ENCODE measurements around the gene APBA2. TPM values are rescaled to one million over a fixed set of nuclear protein-coding genes. Genes with fewer than 3 reads are reported as not detected.

Gene APBA2
- total and polyA plus RNA-seq, 2 of the 13 experiments (the other 11 are each of a cell fraction or from before 2014, with no cell fraction given) = 0.62 to 2.3 TPM

DNA sequence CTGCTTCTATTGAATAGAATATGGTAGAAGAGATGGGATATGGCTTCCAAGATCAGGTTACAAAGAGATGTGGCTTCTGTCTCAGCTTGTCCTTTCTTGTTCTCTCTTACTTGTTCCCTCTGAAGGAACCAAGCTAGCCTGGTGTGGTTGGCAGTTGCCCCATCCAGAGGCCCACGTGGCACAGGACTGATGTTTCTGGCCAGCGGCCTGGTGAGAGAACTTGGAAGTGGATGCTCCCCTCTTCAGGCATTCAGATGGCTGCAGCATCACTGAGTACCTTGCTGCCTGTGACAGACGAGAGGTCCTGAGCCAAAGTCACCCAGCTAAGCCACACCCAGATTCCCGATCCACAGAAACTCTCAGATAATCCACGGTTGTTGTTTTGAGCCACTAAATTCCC is 200.2 kb downstream of the APBA2 start:
- DNase-seq (ENCODE audit: low spot score) (no peak), FAIRE-seq (no peak), ATAC-seq (no peak)

More for the DNA sequence above, 200.2 kb downstream of the APBA2 start:
- Histone ChIP-seq H3K36me3 (replicated peaks in 1 of 2; ENCODE audit: control insufficient read depth in 1 of 2, insufficient read depth in 2 of 2, low read length in 2 of 2) (no peaks in the 10 kb centered on the region), H2AFZ (ENCODE audit: low read length) (no peak overlapping the region), H4K20me1 (ENCODE audit: insufficient read depth, low read length) (no peaks in the 10 kb centered on the region), H3K79me2 (ENCODE audit: insufficient read depth, low read length) (no peaks in the 10 kb centered on the region), H3K27ac (ENCODE audit: extremely low read length, insufficient read depth, low read length) (no peak overlapping the region), H3K4me1 (ENCODE audit: insufficient read depth, low read length) (no peaks in the 10 kb centered on the region), H3K27me3 (ENCODE audit: control insufficient read depth in 1 of 2, insufficient read depth in 2 of 2, low read length in 2 of 2) (no peaks in the 10 kb centered on the region), H3K9ac (ENCODE audit: insufficient read depth, low read depth, low read length) (no peak overlapping the region), H3K9me3 (ENCODE audit: low read length) (no peaks in the 10 kb centered on the region), H3K4me3 (replicated peaks in 1 of 3; ENCODE audit: insufficient read depth in 1 of 3, low read depth in 2 of 3, low read length in 3 of 3) (no peak overlapping the region), H3K4me2 (ENCODE audit: low read depth, low read length) (no peak overlapping the region)
- in situ Hi-C loops (cut with HindIII; ENCODE audit: extremely low pct_ligation_motif_present, low pct_unique_long_range_greater_than_20kb) = no loop called here
- BruUV-seq (replicated peaks) = no TSS peak
- no peak for TF ChIP-seq MXD4 (CRISPR knock-in tag; IDR thresholded peaks at IDR 0.05)
- TF ChIP-seq, protein P1, sequence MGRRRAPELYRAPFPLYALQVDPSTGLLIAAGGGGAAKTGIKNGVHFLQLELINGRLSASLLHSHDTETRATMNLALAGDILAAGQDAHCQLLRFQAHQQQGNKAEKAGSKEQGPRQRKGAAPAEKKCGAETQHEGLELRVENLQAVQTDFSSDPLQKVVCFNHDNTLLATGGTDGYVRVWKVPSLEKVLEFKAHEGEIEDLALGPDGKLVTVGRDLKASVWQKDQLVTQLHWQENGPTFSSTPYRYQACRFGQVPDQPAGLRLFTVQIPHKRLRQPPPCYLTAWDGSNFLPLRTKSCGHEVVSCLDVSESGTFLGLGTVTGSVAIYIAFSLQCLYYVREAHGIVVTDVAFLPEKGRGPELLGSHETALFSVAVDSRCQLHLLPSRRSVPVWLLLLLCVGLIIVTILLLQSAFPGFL (CRISPR knock-in tag; IDR thresholded peaks at IDR 0.05) = no peak
- no peak for TF ChIP-seq PITX1 (CRISPR knock-in tag; IDR thresholded peaks at IDR 0.05)
- TF ChIP-seq, protein P2, sequence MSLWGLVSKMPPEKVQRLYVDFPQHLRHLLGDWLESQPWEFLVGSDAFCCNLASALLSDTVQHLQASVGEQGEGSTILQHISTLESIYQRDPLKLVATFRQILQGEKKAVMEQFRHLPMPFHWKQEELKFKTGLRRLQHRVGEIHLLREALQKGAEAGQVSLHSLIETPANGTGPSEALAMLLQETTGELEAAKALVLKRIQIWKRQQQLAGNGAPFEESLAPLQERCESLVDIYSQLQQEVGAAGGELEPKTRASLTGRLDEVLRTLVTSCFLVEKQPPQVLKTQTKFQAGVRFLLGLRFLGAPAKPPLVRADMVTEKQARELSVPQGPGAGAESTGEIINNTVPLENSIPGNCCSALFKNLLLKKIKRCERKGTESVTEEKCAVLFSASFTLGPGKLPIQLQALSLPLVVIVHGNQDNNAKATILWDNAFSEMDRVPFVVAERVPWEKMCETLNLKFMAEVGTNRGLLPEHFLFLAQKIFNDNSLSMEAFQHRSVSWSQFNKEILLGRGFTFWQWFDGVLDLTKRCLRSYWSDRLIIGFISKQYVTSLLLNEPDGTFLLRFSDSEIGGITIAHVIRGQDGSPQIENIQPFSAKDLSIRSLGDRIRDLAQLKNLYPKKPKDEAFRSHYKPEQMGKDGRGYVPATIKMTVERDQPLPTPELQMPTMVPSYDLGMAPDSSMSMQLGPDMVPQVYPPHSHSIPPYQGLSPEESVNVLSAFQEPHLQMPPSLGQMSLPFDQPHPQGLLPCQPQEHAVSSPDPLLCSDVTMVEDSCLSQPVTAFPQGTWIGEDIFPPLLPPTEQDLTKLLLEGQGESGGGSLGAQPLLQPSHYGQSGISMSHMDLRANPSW (CRISPR knock-in tag; IDR thresholded peaks at IDR 0.05; ENCODE audit: borderline replicate concordance) = no peak
- no peak for TF ChIP-seq CBX1 (IDR thresholded peaks at IDR 0.05; ENCODE audit: low read depth)
- no peak for TF ChIP-seq ZNF530 (CRISPR knock-in tag; IDR thresholded peaks at IDR 0.05; ENCODE audit: low read depth)
- TF ChIP-seq, protein P3, sequence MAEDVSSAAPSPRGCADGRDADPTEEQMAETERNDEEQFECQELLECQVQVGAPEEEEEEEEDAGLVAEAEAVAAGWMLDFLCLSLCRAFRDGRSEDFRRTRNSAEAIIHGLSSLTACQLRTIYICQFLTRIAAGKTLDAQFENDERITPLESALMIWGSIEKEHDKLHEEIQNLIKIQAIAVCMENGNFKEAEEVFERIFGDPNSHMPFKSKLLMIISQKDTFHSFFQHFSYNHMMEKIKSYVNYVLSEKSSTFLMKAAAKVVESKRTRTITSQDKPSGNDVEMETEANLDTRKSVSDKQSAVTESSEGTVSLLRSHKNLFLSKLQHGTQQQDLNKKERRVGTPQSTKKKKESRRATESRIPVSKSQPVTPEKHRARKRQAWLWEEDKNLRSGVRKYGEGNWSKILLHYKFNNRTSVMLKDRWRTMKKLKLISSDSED (CRISPR knock-in tag; IDR thresholded peaks at IDR 0.05) = no peak
- TF ChIP-seq TGIF2 (CRISPR knock-in tag; IDR thresholded peaks at IDR 0.05) = no peak
- TF ChIP-seq NFE2L2 (IDR thresholded peaks at IDR 0.05; ENCODE audit: low read length) = no peak
- POLR2A ChIA-PET = no interaction called here
- intact Hi-C loops (cut with micrococcal nuclease; ENCODE audit: unreplicated experiment) = no loop called here
- WGBS (ENCODE audit: low lambda C conversion rate) = 30% methylated on average over 4 of the region's 5 CpGs
- CTCF ChIA-PET (ENCODE audit: low intra/inter-chr PET ratio, low total read pairs) = no interaction called here

Data from HepG2 (cell line).